ENCODE data around the gene ETV4. TPM values are rescaled to one million over a fixed set of nuclear protein-coding genes. Genes with fewer than 3 reads are reported as not detected.

The ETV4 gene
- total and polyA plus RNA-seq, 2 of the 13 experiments (the other 11 are each of a cell fraction or from before 2014, with no cell fraction given) = 128 to 330 TPM

GRCh38 chr17:43552229-43552837, 6.2 kb upstream of the ETV4 start (continued):
- TF ChIP-seq HNRNPLL (IDR thresholded peaks at IDR 0.05; ENCODE audit: low read depth, low read length, poor library complexity, severe bottlenecking) (no peak), KLF12 (CRISPR knock-in tag; IDR thresholded peaks at IDR 0.05; ENCODE audit: borderline replicate concordance) (peak; percentile 67; the same call in 1 of the 2 replicates), FOXP1 (IDR thresholded peaks at IDR 0.05) (no peak), FOXP1 (CRISPR knock-in tag; IDR thresholded peaks at IDR 0.05) (peak; percentile 52; the same call in 1 of the 2 replicates), DBP (CRISPR knock-in tag; IDR thresholded peaks at IDR 0.05; ENCODE audit: not compliant biosample characterization) (no peak), ZNF547 (CRISPR knock-in tag; IDR thresholded peaks at IDR 0.05) (no peak)

- H3K27me3 ChIP-seq (ENCODE audit: control insufficient read depth in 1 of 2, insufficient read depth in 2 of 2, low read length in 2 of 2) = no peaks in the 10 kb centered on the region
- no peaks in the 10 kb centered on the region for H3K9me3 ChIP-seq (ENCODE audit: low read length)
- WGBS (ENCODE audit: low lambda C conversion rate) = 97% methylated on average over 4 of the region's 4 CpGs
- DNase-seq (ENCODE audit: low spot score) = no peak
- in situ Hi-C loops (cut with HindIII; ENCODE audit: extremely low pct_ligation_motif_present, low pct_unique_long_range_greater_than_20kb) = no loop called here
- ChIA-PET POLR2A (interaction anchor here (28.7 kb wide), 1 partner anchor 18 kb away, joined by 1546 read pairs; no protein-coding TSS in a partner anchor), CTCF (ENCODE audit: low intra/inter-chr PET ratio, low total read pairs) (no interaction called here)
- peaks cover 6% of the 10 kb centered on the region for H3K79me2 ChIP-seq (ENCODE audit: insufficient read depth, low read length)
- H3K4me1 ChIP-seq (ENCODE audit: insufficient read depth, low read length) = peaks cover 89% of the 10 kb centered on the region
- no TSS peak for BruUV-seq (replicated peaks)
- ATAC-seq = no peak
- no peak overlapping the region for H2AFZ ChIP-seq (ENCODE audit: low read length)
- H3K27ac ChIP-seq (ENCODE audit: extremely low read length, insufficient read depth, low read length) = no peak overlapping the region
- no peak for FAIRE-seq
- intact Hi-C loops (cut with micrococcal nuclease; ENCODE audit: unreplicated experiment) = no loop called here
- no peaks in the 10 kb centered on the region for H4K20me1 ChIP-seq (ENCODE audit: insufficient read depth, low read length)
- H3K9ac ChIP-seq (ENCODE audit: insufficient read depth, low read depth, low read length) = no peak overlapping the region
- H3K36me3 ChIP-seq (replicated peaks in 1 of 2; ENCODE audit: control insufficient read depth in 1 of 2, insufficient read depth in 2 of 2, low read length in 2 of 2) = no peaks in the 10 kb centered on the region
- no peak overlapping the region for H3K4me2 ChIP-seq (ENCODE audit: low read depth, low read length)
- no peak overlapping the region for H3K4me3 ChIP-seq (replicated peaks in 1 of 3; ENCODE audit: insufficient read depth in 1 of 3, low read depth in 2 of 3, low read length in 3 of 3)
- no peak for TF ChIP-seq SMC3 (IDR thresholded peaks at IDR 0.05; ENCODE audit: low read length)
- no peak for TF ChIP-seq KIAA2018 (CRISPR knock-in tag; IDR thresholded peaks at IDR 0.05; ENCODE audit: borderline replicate concordance)
- TF ChIP-seq ZNF180 (CRISPR knock-in tag; IDR thresholded peaks at IDR 0.05; ENCODE audit: borderline replicate concordance, low read depth) = no peak
- TF ChIP-seq HNRNPK (IDR thresholded peaks at IDR 0.05; ENCODE audit: low read depth, low read length, poor library complexity, severe bottlenecking) = no peak
- TF ChIP-seq SAFB2 (CRISPR knock-in tag; IDR thresholded peaks at IDR 0.05; ENCODE audit: borderline replicate concordance, low read depth) = no peak
- no peak for TF ChIP-seq ZNF850 (CRISPR knock-in tag; conservative IDR thresholded peaks at IDR 0.05)
- TF ChIP-seq ZC3H4 (CRISPR knock-in tag; IDR thresholded peaks at IDR 0.05; ENCODE audit: borderline replicate concordance) = no peak
- no peak for TF ChIP-seq MAFF (IDR thresholded peaks at IDR 0.05; ENCODE audit: low read depth, low read length)
These were observed 4.6 kb upstream of the ETV4 start for GRCh38 chr17:43550754-43551153.
